Effector memory CD4-positive, alpha-beta T cell (primary cell): ENCODE results near the gene MBOAT7.
"Not testable (repeated sequence)": the region's sequence is repeated elsewhere in the genome, so short reads cannot be mapped to it uniquely, and the experiment has no call there.

Experiments
- DNase-seq, 3 donors: peaks; one replicate each; pipeline ENCODE4 v3.0.0-alpha.2; 2020
- H3K27ac ChIP-seq: 2 replicates; pipeline ENCODE4 v1.7.0; 2013; ENCODE audit warnings: mild to moderate bottlenecking, low read length, moderate library complexity; ENCODE audit not compliant: insufficient read depth, poor library complexity, severe bottlenecking
- H3K27me3 ChIP-seq: replicated peaks from 2 replicates; pipeline ENCODE4 v1.7.0; 2013; ENCODE audit warnings: mild to moderate bottlenecking, low read length; ENCODE audit not compliant: insufficient read depth, control insufficient read depth, poor library complexity, severe bottlenecking
- H3K36me3 ChIP-seq: 2 replicates; pipeline ENCODE4 v1.7.0; 2013; ENCODE audit warnings: mild to moderate bottlenecking, low read length, moderate library complexity; ENCODE audit not compliant: control insufficient read depth, insufficient read depth
- H3K4me1 ChIP-seq: 2 replicates; pipeline ENCODE4 v1.7.0; 2013; ENCODE audit warnings: low read length, mild to moderate bottlenecking; ENCODE audit not compliant: control insufficient read depth, insufficient read depth, poor library complexity, severe bottlenecking
- H3K4me3 ChIP-seq: 2 replicates; pipeline ENCODE4 v1.7.0; 2013; ENCODE audit warnings: low read length, low read depth, mild to moderate bottlenecking; ENCODE audit not compliant: insufficient read depth, poor library complexity, severe bottlenecking
- H3K9me3 ChIP-seq: 2 replicates; pipeline ENCODE4 v1.7.0; 2013; ENCODE audit warnings: mild to moderate bottlenecking, low read length, moderate library complexity; ENCODE audit not compliant: control insufficient read depth

Gene MBOAT7

DNA sequence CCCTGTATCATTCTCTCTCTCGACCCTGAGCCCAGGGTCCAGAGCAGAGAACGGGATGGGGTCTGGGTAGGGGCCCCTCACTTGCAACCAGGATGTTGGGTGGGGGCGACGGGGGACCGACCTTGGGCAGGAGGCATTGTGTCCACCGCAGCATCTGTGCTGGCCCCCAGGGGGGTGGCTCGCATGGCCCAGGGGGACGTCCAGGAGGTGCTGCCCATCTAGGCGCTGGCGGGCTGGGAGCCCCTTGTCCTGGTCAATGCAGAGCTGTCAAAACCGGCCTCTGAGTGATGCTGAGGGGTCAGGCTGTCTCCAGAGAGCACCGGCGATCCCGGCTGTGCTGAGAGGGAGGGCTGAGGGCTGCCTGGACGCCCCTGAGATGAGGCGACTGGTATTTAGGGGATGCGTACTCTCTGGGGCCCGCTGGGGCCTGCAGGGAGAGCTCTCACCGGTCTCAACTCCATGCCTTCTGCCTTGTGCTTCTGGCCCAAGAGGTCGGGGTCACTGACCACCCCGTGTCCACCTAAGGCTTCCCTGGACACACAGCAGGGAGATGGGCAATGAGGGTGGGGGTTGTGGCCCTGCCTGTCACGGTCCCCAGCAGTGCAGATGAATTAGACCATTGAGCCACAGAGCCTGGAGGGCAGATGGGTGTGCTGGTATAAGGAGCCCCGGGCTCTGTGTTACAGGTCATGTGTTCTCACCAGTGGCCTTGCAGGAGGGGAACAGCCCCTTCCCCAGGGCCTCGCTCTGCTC lies 19.9 kb upstream of the MBOAT7 start:
- Histone ChIP-seq H3K9me3 (no peaks in the 10 kb centered on the region), H3K4me3 (no peak overlapping the region), H3K36me3 (peaks cover 32% of the 10 kb centered on the region), H3K4me1 (peaks cover 37% of the 10 kb centered on the region), H3K27ac (peak overlapping the region; percentile 6), H3K27me3 (no peaks in the 10 kb centered on the region)
- DNase-seq = no peak

DNA sequence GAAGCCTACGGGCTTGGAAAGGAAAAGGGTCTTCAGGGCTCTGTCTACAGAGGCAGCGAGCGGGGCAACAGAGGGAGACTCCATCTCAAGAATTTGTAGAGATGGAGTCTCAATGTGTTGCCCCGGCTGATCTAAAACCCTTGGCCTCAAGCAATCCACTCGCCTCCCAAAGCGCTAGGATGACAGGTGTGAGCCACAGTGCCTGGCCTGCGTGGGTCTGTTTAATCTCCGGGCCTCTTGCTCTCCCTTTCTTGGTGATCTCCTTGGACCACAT lies 19.3 kb upstream of the MBOAT7 start:
- DNase-seq = no peak
- Histone ChIP-seq H3K9me3 (no peaks in the 10 kb centered on the region), H3K4me1 (peaks cover 40% of the 10 kb centered on the region), H3K36me3 (peaks cover 35% of the 10 kb centered on the region), H3K4me3 (no peak overlapping the region), H3K27me3 (no peaks in the 10 kb centered on the region), H3K27ac (no peak overlapping the region)

GRCh38 chr19:54207983-54208783 lies 18.8 kb upstream of the MBOAT7 start:
- Histone ChIP-seq H3K9me3 (no peaks in the 10 kb centered on the region), H3K27ac (no peak overlapping the region), H3K27me3 (no peaks in the 10 kb centered on the region), H3K36me3 (peaks cover 41% of the 10 kb centered on the region), H3K4me3 (no peak overlapping the region), H3K4me1 (peaks cover 45% of the 10 kb centered on the region)
- no peak for DNase-seq

- Histone ChIP-seq H3K9me3 (no peaks in the 10 kb centered on the region), H3K27me3 (no peaks in the 10 kb centered on the region), H3K36me3 (peaks cover 46% of the 10 kb centered on the region), H3K4me3 (no peak overlapping the region), H3K4me1 (peaks cover 50% of the 10 kb centered on the region), H3K27ac (no peak overlapping the region)
- DNase-seq = no peak
Measured at GRCh38 chr19:54207676-54207982, 18.2 kb upstream of the MBOAT7 start.

- DNase-seq, H3K27me3 ChIP-seq, H3K9me3 ChIP-seq, H3K27ac ChIP-seq, H3K4me3 ChIP-seq: not testable (repeated sequence)
- Histone ChIP-seq H3K4me1 (peaks cover 52% of the 10 kb centered on the region), H3K36me3 (peaks cover 51% of the 10 kb centered on the region)
Measured at GRCh38 chr19:54207193-54207592, 17.8 kb upstream of the MBOAT7 start.

DNA sequence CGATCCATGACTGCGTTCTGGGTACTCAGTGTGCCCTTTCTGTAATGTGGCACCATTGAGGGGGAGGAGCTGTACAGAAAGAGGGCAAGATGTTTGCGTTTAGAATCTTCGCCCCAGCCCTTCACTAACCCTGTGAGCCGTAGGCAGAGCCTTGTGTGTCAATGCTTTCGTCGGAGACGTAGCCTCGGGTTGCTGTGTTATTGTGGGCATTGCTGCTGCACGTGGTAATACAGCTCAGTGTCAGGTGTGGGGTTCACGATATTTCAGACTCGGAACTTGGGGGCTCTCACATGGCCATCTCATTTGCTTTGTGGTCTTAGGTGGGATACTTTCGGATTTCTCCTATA lies 17.4 kb upstream of the MBOAT7 start:
- Histone ChIP-seq H3K9me3 (no peaks in the 10 kb centered on the region), H3K27ac (no peak overlapping the region), H3K36me3 (peaks cover 55% of the 10 kb centered on the region), H3K27me3 (no peaks in the 10 kb centered on the region), H3K4me3 (no peak overlapping the region), H3K4me1 (peaks cover 56% of the 10 kb centered on the region)
- no peak for DNase-seq

GRCh38 chr19:54206030-54206830 lies 16.9 kb upstream of the MBOAT7 start:
- H3K9me3 ChIP-seq = no peaks in the 10 kb centered on the region
- H3K4me3 ChIP-seq = no peak overlapping the region
- DNase-seq = no peak
- no peak overlapping the region for H3K27ac ChIP-seq
- peaks cover 58% of the 10 kb centered on the region for H3K36me3 ChIP-seq
- H3K27me3 ChIP-seq = no peaks in the 10 kb centered on the region
- peaks cover 59% of the 10 kb centered on the region for H3K4me1 ChIP-seq

- H3K4me3 ChIP-seq = no peak overlapping the region
- no peaks in the 10 kb centered on the region for H3K27me3 ChIP-seq
- peaks cover 58% of the 10 kb centered on the region for H3K36me3 ChIP-seq
- H3K9me3 ChIP-seq = no peaks in the 10 kb centered on the region
- DNase-seq = no peak
- H3K27ac ChIP-seq = no peak overlapping the region
- peaks cover 53% of the 10 kb centered on the region for H3K4me1 ChIP-seq
Measured at GRCh38 chr19:54204767-54205468, 15.5 kb upstream of the MBOAT7 start.

GRCh38 chr19:54203151-54203611 lies 13.8 kb upstream of the MBOAT7 start:
- Histone ChIP-seq H3K27ac (no peak overlapping the region), H3K4me1 (peaks cover 44% of the 10 kb centered on the region), H3K36me3 (peaks cover 58% of the 10 kb centered on the region), H3K9me3 (no peaks in the 10 kb centered on the region), H3K27me3 (no peaks in the 10 kb centered on the region), H3K4me3 (no peak overlapping the region)
- DNase-seq = no peak
